Esophagus muscularis mucosa (tissue), 4 donors: ENCODE results near the gene NINJ2. TPM values are rescaled to one million over a fixed set of nuclear protein-coding genes. Genes with fewer than 3 reads are reported as not detected.

Experiments
- DNase-seq: peaks from one replicate; pipeline ENCODE4 v3.0.0-alpha.2; 2017; ENCODE audit errors: extremely low spot score
- H3K27ac ChIP-seq, 4 donors: fragments of 200-600 bp; sonication (generic); replicated peaks in 1 of 4; 1 replicate in 3 of 4; 2 replicates in 1 of 4; pipeline ENCODE4 v1.5.1; 2016 to 2019; ENCODE audit warnings: mild to moderate bottlenecking in 1 of 4
- H3K27me3 ChIP-seq, 4 donors: fragments of 200-600 bp; sonication (generic); one replicate each; pipeline versions ENCODE4 v1.5.1 to v1.6.0; 2016 to 2019
- H3K36me3 ChIP-seq, 4 donors: fragments of 200-600 bp; sonication (generic); one replicate each; pipeline ENCODE4 v1.5.1; 2016 to 2019
- H3K4me1 ChIP-seq, 4 donors: fragments of 200-600 bp; sonication (generic); one replicate each; pipeline ENCODE4 v1.5.1; 2016 to 2019
- H3K4me3 ChIP-seq, 4 donors: fragments of 200-600 bp; sonication (generic); 1 replicate in 2 of 4; 2 replicates in 2 of 4; pipeline ENCODE4 v1.5.1; 2016 to 2019; ENCODE audit warnings: mild to moderate bottlenecking in 4 of 4, moderate library complexity in 1 of 4
- H3K9me3 ChIP-seq, 4 donors: fragments of 200-600 bp; sonication (generic); 1 replicate in 3 of 4; 2 replicates in 1 of 4; pipeline ENCODE4 v1.5.1; 2016 to 2019
- CTCF ChIP-seq, 3 experiments: fragments of 200-600 bp in 2 of 3; fragments of 450-650 bp in 1 of 3; sonication (generic) in 2 of 3; IDR thresholded peaks; one replicate each; pipeline ENCODE4 v1.5.1; 2017 to 2019; ENCODE audit warnings: antibody characterized with exemption in 3 of 3, mild to moderate bottlenecking in 2 of 3, moderate library complexity in 1 of 3
- EP300 ChIP-seq: sonication (generic); formaldehyde crosslinking; IDR thresholded peaks from one replicate; pipeline ENCODE4 v1.6.1; 2017; ENCODE audit warnings: antibody characterized with exemption
- POLR2A ChIP-seq: fragments of 450-650 bp; IDR thresholded peaks from one replicate; pipeline ENCODE4 v1.6.1; 2017; ENCODE audit warnings: antibody characterized with exemption, moderate library complexity, mild to moderate bottlenecking, low read depth
- POLR2AphosphoS5 ChIP-seq, 2 donors: sonication (generic); formaldehyde crosslinking; IDR thresholded peaks; one replicate each; pipeline ENCODE4 v1.6.1; 2017; ENCODE audit warnings: antibody characterized with exemption in 2 of 2
- WGBS: methylation state at CpG from one replicate; pipeline ENCODE4 v1.1.5; 2018; 5-methylcytosine and 5-hydroxymethylcytosine counted together
- intact Hi-C: fragments of 100-400 bp; cut with DNase I; formaldehyde crosslinking; loops from one replicate; pipeline ENCODE4 v1.15.1; 2023
- total RNA-seq, 4 donors: library from RNA; depleted of rRNA; stranded (reverse); fragments of >200 nt; gene quantifications; one replicate each; pipeline versions ENCODE4 v1.1.0 to v1.2.1, GENCODE V29; 2016

NINJ2 gene
- total RNA-seq, 4 donors from 2014 or later, result 2.9 to 11.1 (median 7.1) TPM

GRCh38 chr12:590206-590750 lies 73.0 kb downstream of the NINJ2 start:
- H3K27ac ChIP-seq, result no peak overlapping the region
- H3K27me3 ChIP-seq, result no peaks in the 10 kb centered on the region
- H3K36me3 ChIP-seq, result no peaks in the 10 kb centered on the region
- TF ChIP-seq POLR2AphosphoS5 (IDR thresholded peaks at IDR 0.05), result no peak
- TF ChIP-seq POLR2A, result no peak
- TF ChIP-seq CTCF (IDR thresholded peaks at IDR 0.05), result no peak
- no peak for TF ChIP-seq EP300
- intact Hi-C loops, result no loop called here
- DNase-seq, result no peak
- WGBS, result 88% methylated on average over 10 of the region's 14 CpGs
- no peaks in the 10 kb centered on the region for H3K9me3 ChIP-seq
- H3K4me1 ChIP-seq, result peaks cover 0 to 23% (median 0%) of the 10 kb centered on the region in 4 donors
- H3K4me3 ChIP-seq, result no peak overlapping the region

- intact Hi-C loops, result no loop called here
- Histone ChIP-seq H3K4me3 (no peak overlapping the region), H3K4me1 (peaks cover 0 to 23% (median 0%) of the 10 kb centered on the region in 4 donors), H3K9me3 (no peaks in the 10 kb centered on the region), H3K36me3 (no peaks in the 10 kb centered on the region), H3K27ac (no peak overlapping the region), H3K27me3 (no peaks in the 10 kb centered on the region)
- TF ChIP-seq CTCF (IDR thresholded peaks at IDR 0.05), result no peak
- no peak for TF ChIP-seq POLR2AphosphoS5 (IDR thresholded peaks at IDR 0.05)
- WGBS, result 96% methylated on average over 4 of the region's 4 CpGs
- DNase-seq, result no peak
Observed at GRCh38 chr12:588646-589045, 74.6 kb downstream of the NINJ2 start.

GRCh38 chr12:588024-588322 lies 75.3 kb downstream of the NINJ2 start:
- Histone ChIP-seq H3K4me1 (peaks cover 0 to 23% (median 0%) of the 10 kb centered on the region in 4 donors), H3K36me3 (no peaks in the 10 kb centered on the region), H3K27ac (no peak overlapping the region), H3K27me3 (no peaks in the 10 kb centered on the region), H3K9me3 (no peaks in the 10 kb centered on the region), H3K4me3 (no peak overlapping the region)
- intact Hi-C loops, result no loop called here
- WGBS, result 94% methylated on average over 10 of the region's 10 CpGs
- no peak for TF ChIP-seq EP300
- TF ChIP-seq POLR2AphosphoS5 (IDR thresholded peaks at IDR 0.05), result no peak
- no peak for TF ChIP-seq CTCF (IDR thresholded peaks at IDR 0.05)
- no peak for TF ChIP-seq POLR2A
- no peak for DNase-seq

DNA sequence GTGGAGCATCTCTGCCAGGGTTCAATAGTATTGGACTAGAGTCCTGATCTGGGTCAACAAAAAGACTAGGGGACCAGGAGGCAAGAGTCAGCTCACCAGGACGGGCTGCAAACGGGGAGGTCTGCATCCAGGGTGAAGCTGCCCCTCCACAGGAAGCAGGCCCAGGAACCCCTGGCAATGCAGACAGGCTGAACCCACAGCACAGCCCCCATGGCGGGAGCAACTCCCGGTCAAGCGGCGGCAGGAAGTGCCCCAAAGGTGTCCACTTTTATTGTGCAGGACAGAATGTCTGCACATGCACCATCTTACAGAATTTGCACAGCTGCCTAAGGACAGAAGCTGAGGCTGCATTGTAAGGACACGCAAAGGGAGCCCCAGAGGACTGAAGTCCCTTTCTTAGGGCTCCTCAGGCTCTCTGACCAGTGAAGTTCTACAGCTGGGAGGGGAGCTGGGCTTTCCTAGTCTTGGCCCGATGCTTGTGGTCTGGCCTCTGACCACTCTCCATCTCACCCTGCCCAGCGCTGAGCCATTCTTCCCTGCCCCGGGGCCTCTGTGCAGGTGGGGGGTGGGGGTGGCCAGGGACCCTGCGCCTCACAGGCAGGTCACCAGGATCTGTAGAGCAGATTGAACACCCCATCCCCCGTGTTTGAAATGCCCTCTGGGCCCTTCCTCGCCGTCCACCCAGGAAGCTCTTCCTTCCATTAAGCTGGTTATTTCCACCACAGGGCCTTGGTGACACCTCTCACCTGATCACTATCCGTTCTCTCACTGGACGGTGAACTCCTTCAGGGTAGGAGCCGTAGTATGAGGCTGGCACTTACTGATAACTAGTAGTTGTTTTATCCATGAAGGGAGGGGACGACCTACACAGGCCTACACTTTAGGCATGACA lies 75.9 kb downstream of the NINJ2 start:
- Histone ChIP-seq H3K4me3 (no peak overlapping the region), H3K9me3 (no peaks in the 10 kb centered on the region), H3K27me3 (no peaks in the 10 kb centered on the region), H3K4me1 (peaks cover 0 to 22% (median 0%) of the 10 kb centered on the region in 4 donors), H3K27ac (no peak overlapping the region), H3K36me3 (no peaks in the 10 kb centered on the region)
- intact Hi-C loops, result no loop called here
- TF ChIP-seq EP300, result no peak
- TF ChIP-seq POLR2AphosphoS5 (IDR thresholded peaks at IDR 0.05), result no peak
- no peak for TF ChIP-seq POLR2A
- TF ChIP-seq CTCF (IDR thresholded peaks at IDR 0.05), result no peak
- 86% methylated on average over 18 of the region's 18 CpGs for WGBS
- no peak for DNase-seq
